HepG2 (cell line): ENCODE data around the gene ENTREP3. TPM values are rescaled to one million over a fixed set of nuclear protein-coding genes. Genes with fewer than 3 reads are reported as not detected.

ENCODE experiments used
- GLI4 ChIP-seq: sonication (generic); formaldehyde crosslinking; IDR thresholded peaks from 2 replicates; pipeline ENCODE4 v1.5.1; 2020; ENCODE audit warnings: missing genetic modification reagents, mild to moderate bottlenecking, moderate library complexity, borderline replicate concordance
- HDAC2 ChIP-seq: sonication (generic); formaldehyde crosslinking; IDR thresholded peaks from 2 replicates; pipeline ENCODE4 v1.4.0; 2020; ENCODE audit warnings: missing genetic modification reagents
- HMGXB3 ChIP-seq: sonication (generic); formaldehyde crosslinking; IDR thresholded peaks from 2 replicates; pipeline ENCODE4 v1.4.0; 2020; ENCODE audit warnings: missing genetic modification reagents, borderline replicate concordance
- JARID2 ChIP-seq: sonication (generic); formaldehyde crosslinking; IDR thresholded peaks from 2 replicates; pipeline ENCODE4 v1.8.1; 2023; ENCODE audit warnings: missing genetic modification reagents, inconsistent platforms; ENCODE audit not compliant: insufficient replicate concordance
- MYC ChIP-seq: sonication (generic); formaldehyde crosslinking; IDR thresholded peaks from 2 replicates; pipeline ENCODE4 v1.9.0; 2021; ENCODE audit warnings: missing genetic modification reagents, borderline replicate concordance
- RFX3 ChIP-seq: IDR thresholded peaks from 2 replicates; pipeline ENCODE4 v1.6.1; 2016; ENCODE audit warnings: missing biosample characterization, missing genetic modification reagents
- SALL2 ChIP-seq: sonication (generic); formaldehyde crosslinking; IDR thresholded peaks from 2 replicates; pipeline ENCODE4 v1.8.1; 2023; ENCODE audit warnings: mild to moderate bottlenecking, missing genetic modification reagents, inconsistent platforms
- SNAI1 ChIP-seq: sonication (generic); formaldehyde crosslinking; IDR thresholded peaks from 2 replicates; pipeline ENCODE4 v1.5.0; 2020; ENCODE audit warnings: mild to moderate bottlenecking, missing genetic modification reagents, borderline replicate concordance
- SYNCRIP ChIP-seq: fragments of 200-400 bp; formaldehyde crosslinking; IDR thresholded peaks from 2 replicates; pipeline ENCODE4 v1.6.1; 2018; ENCODE audit warnings: mild to moderate bottlenecking, low read depth, low read length; ENCODE audit not compliant: insufficient read depth
- TOE1 ChIP-seq: sonication (generic); formaldehyde crosslinking; IDR thresholded peaks from 2 replicates; pipeline ENCODE4 v1.4.0; 2020; ENCODE audit warnings: mild to moderate bottlenecking, missing genetic modification reagents
- ZBED4 ChIP-seq: sonication (generic); formaldehyde crosslinking; IDR thresholded peaks from 2 replicates; pipeline ENCODE4 v1.4.0; 2020; ENCODE audit warnings: missing genetic modification reagents, borderline replicate concordance
- ZBTB38 ChIP-seq: sonication (generic); formaldehyde crosslinking; IDR thresholded peaks from 2 replicates; pipeline ENCODE4 v1.5.1; 2020; ENCODE audit warnings: mild to moderate bottlenecking, missing genetic modification reagents
- ZBTB8A ChIP-seq: sonication (generic); formaldehyde crosslinking; IDR thresholded peaks from 2 replicates; pipeline ENCODE4 v1.4.0; 2020; ENCODE audit warnings: mild to moderate bottlenecking, low read depth, missing genetic modification reagents, borderline replicate concordance
- ZNF138 ChIP-seq: sonication (generic); formaldehyde crosslinking; IDR thresholded peaks from 2 replicates; pipeline ENCODE4 v1.5.0; 2020; ENCODE audit warnings: mild to moderate bottlenecking, low read depth, missing genetic modification reagents
- ZNF615 ChIP-seq: sonication (generic); formaldehyde crosslinking; IDR thresholded peaks from 2 replicates; pipeline ENCODE4 v1.5.0; 2020; ENCODE audit warnings: mild to moderate bottlenecking, missing genetic modification reagents, borderline replicate concordance
- ZNF691 ChIP-seq: sonication (generic); formaldehyde crosslinking; IDR thresholded peaks from 2 replicates; pipeline ENCODE4 v1.4.0; 2020; ENCODE audit warnings: missing genetic modification reagents, low read depth, mild to moderate bottlenecking, borderline replicate concordance
- ZNF792 ChIP-seq: IDR thresholded peaks from 2 replicates; pipeline ENCODE4 v1.6.1; 2016
- polyA plus RNA-seq, 8 experiments: library from polyadenylated mRNA; depleted of rRNA in 3 of 8; stranded (reverse) in 7 of 8; unstranded in 1 of 8; fragments of >200 nt; fragmentation: Illumina TruSeq in 4 of 8; extraction: Trizol in 4 of 8; gene quantifications; 2 replicates each; pipeline versions ENCODE4 v1.2.1 to v1.2.3, GENCODE V29; 2011 to 2016; ENCODE audit warnings: low read depth in 4 of 8, missing spikeins in 1 of 8, mixed read lengths in 1 of 8; ENCODE audit not compliant: insufficient read depth in 1 of 8
- total RNA-seq, 5 experiments: library from RNA; depleted of rRNA; stranded (reverse); fragments of >200 nt; fragmentation: Illumina TruSeq; extraction: Trizol; gene quantifications; 2 replicates each; pipeline ENCODE4 v1.2.3, GENCODE V29; 2016; ENCODE audit warnings: low read depth in 1 of 5
- TF ChIP-seq, protein P1 (sequence below): sonication (generic); formaldehyde crosslinking; IDR thresholded peaks from 2 replicates; pipeline ENCODE4 v1.5.0; 2020; ENCODE audit warnings: missing genetic modification reagents
- TF ChIP-seq, protein P2 (sequence below): sonication (generic); formaldehyde crosslinking; IDR thresholded peaks from 2 replicates; pipeline ENCODE4 v1.5.1; 2020; ENCODE audit warnings: mild to moderate bottlenecking, moderate library complexity, missing genetic modification reagents

The ENTREP3 gene
- total and polyA plus RNA-seq, 2 of the 13 experiments (the other 11 are each of a cell fraction or from before 2014, with no cell fraction given): 4.1 to 9.9 TPM

DNA sequence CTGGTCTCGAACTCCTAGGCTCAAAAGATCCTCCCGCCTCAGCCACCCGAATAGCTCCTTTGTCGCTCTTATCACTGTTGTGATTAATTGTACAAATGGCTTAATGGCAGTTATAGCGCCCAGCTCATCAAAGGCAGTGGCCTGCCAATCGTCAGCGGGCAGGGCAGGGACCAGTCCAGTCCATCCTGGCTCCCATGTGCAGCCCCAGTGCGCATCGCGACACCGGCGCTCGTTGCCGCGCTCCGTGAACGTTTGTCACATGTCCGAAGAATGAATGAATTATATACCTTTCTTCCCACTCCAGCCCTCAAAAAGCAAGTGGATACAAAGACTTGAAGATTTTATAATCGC, 28.4 kb downstream of the ENTREP3 start (continued):
- no peak for TF ChIP-seq SYNCRIP
- TF ChIP-seq, protein P1, sequence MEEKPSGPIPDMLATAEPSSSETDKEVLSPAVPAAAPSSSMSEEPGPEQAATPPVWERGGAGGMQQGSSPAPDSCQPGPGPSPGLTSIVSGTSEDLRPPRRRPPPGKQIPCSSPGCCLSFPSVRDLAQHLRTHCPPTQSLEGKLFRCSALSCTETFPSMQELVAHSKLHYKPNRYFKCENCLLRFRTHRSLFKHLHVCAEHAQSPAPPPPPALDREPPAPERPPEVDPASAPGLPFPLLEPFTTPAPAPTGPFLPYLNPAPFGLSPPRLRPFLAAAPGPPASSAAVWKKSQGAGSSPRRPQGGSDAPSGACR (CRISPR knock-in tag): no peak; the same call in 1 of the 2 replicates
- 0 out of 2 replicates have a peak, but pooled peaks have one; percentile 29 for TF ChIP-seq GLI4 (CRISPR knock-in tag)
- no peak for TF ChIP-seq RFX3
- no peak; the same call in 1 of the 2 replicates for TF ChIP-seq MYC
- TF ChIP-seq, protein P2, sequence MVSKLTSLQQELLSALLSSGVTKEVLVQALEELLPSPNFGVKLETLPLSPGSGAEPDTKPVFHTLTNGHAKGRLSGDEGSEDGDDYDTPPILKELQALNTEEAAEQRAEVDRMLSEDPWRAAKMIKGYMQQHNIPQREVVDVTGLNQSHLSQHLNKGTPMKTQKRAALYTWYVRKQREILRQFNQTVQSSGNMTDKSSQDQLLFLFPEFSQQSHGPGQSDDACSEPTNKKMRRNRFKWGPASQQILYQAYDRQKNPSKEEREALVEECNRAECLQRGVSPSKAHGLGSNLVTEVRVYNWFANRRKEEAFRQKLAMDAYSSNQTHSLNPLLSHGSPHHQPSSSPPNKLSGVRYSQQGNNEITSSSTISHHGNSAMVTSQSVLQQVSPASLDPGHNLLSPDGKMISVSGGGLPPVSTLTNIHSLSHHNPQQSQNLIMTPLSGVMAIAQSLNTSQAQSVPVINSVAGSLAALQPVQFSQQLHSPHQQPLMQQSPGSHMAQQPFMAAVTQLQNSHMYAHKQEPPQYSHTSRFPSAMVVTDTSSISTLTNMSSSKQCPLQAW (CRISPR knock-in tag): no peak
- no peak for TF ChIP-seq TOE1 (CRISPR knock-in tag)
- peak; percentile 65; the same call in 1 of the 2 replicates for TF ChIP-seq ZNF691 (CRISPR knock-in tag)
- TF ChIP-seq ZBTB8A (CRISPR knock-in tag): no peak
- 0 out of 2 replicates have a peak, but pooled peaks have one; percentile 2 for TF ChIP-seq HMGXB3 (CRISPR knock-in tag)
- TF ChIP-seq ZNF615: no peak
- no peak for TF ChIP-seq ZBTB38 (CRISPR knock-in tag)
- TF ChIP-seq ZNF138 (CRISPR knock-in tag): no peak
- TF ChIP-seq SALL2: no peak
- no peak for TF ChIP-seq ZNF792 (CRISPR knock-in tag)
- no peak for TF ChIP-seq HDAC2
- TF ChIP-seq SNAI1 (CRISPR knock-in tag): no peak
- no peak for TF ChIP-seq JARID2 (CRISPR knock-in tag)
- no peak for TF ChIP-seq ZBED4 (CRISPR knock-in tag)
